HUES64 (cell line): ENCODE results near the gene EDN2.
A peak's percentile ranks its signal among the peaks of the same experiment; 100 is the strongest.

Source experiments
- H3K27ac ChIP-seq: 2 replicates; pipeline ENCODE4 v1.7.0; 2013; ENCODE audit warnings: low read depth, low read length, inconsistent platforms
- H3K27me3 ChIP-seq: 2 replicates; pipeline ENCODE4 v1.6.1; 2013; ENCODE audit warnings: mild to moderate bottlenecking, low read length; ENCODE audit not compliant: insufficient read depth
- H3K36me3 ChIP-seq: 2 replicates; pipeline ENCODE4 v1.6.1; 2013; ENCODE audit warnings: mild to moderate bottlenecking, low read length; ENCODE audit not compliant: insufficient read depth
- H3K4me1 ChIP-seq: 2 replicates; pipeline ENCODE4 v1.6.1; 2013; ENCODE audit warnings: mild to moderate bottlenecking, low read length, moderate library complexity; ENCODE audit not compliant: insufficient read depth
- H3K4me3 ChIP-seq: 2 replicates; pipeline ENCODE4 v1.5.1; 2013; ENCODE audit warnings: mild to moderate bottlenecking, low read length, moderate library complexity
- H3K9ac ChIP-seq: 2 replicates; pipeline ENCODE4 v1.6.1; 2013; ENCODE audit warnings: mild to moderate bottlenecking, low read depth, low read length
- H3K9me3 ChIP-seq: 2 replicates; pipeline ENCODE4 v1.6.1; 2013; ENCODE audit warnings: low read depth, low read length; ENCODE audit not compliant: insufficient read depth
- WGBS: fragments of 150-250, 120-280 bp; methylation state at CpG from one replicate; pipeline ENCODE4 v1.1.7; 2013; ENCODE audit warnings: missing lambda C conversion rate; 5-methylcytosine and 5-hydroxymethylcytosine counted together

Gene EDN2

DNA sequence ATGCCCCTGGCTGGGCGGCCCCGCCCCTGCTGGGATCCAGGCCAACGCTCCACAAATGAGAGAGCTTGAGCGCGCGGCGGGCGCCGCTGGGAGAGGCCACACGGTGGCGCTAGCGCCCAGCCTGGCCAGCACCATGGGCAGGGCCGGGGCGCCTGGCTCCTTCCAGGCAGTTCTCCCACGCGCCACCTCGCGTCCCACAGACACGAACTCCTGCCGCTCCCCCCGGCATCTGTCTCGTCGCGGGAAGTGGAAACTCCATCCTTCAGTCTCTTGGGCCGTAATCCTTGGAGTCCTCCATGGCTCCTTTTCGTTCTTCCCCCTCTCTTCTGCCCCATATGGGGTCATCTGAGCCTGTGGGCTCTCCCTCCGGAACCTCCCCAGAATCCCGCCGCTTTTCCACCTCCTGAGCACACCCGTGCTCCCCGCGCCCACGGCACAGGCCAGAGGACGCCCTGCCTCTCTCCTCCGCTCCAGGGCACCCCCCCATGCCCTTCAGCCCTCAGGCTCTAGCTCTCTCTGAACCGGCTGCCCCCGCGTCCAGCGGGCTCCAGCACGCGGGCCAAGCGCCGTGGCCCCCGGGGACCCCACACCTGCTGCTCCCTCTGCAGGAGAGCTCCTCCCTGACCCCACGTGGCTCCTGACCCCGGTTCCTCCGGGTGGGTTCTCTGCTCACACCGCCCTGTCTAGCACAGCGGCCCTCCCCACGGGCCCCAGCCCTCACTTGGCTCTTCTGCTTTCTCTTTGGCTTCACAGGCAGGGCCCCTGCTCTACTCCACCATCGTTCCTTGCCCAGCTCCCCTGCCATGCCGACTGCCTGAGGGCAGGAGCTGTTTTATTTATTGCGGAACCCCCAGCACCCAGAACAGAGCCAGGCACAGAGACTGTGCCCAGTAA is 31.9 kb upstream of the EDN2 start:
- Histone ChIP-seq H3K9ac (0 out of 2 replicates have a peak overlapping the region, but pooled peaks have one; percentile 10), H3K4me1 (peaks cover 7% of the 10 kb centered on the region), H3K27me3 (peaks cover 4% of the 10 kb centered on the region; the same call in 1 of the 2 replicates), H3K27ac (no peak overlapping the region), H3K9me3 (no peaks in the 10 kb centered on the region), H3K4me3 (peak overlapping the region; percentile 48), H3K36me3 (no peaks in the 10 kb centered on the region)
- 26% methylated on average over 53 of the region's 53 CpGs for WGBS

DNA sequence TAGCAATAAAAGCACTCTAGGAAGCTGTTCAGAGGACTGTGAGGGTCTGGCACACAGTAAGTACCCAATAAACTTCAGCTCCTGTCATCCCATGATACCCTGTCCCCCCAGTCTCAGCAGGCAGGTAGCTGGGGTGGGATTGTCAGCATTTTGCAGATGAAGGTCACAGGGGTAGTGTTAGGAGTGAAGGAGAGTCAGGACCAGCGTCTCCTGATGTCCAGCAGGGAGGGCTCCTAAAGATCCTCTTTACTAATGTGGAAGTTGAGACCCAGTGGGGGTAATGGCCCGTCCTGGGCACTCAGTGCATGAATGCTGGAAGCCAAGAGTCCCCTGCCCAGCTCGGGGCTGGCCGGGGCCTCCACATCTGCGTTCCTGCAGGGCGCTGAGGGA is 31.3 kb upstream of the EDN2 start:
- H3K9ac ChIP-seq, result no peak overlapping the region
- peaks cover 7% of the 10 kb centered on the region for H3K4me1 ChIP-seq
- H3K4me3 ChIP-seq, result no peak overlapping the region
- WGBS, result 13% methylated on average over 6 of the region's 6 CpGs
- no peak overlapping the region for H3K27ac ChIP-seq
- H3K9me3 ChIP-seq, result no peaks in the 10 kb centered on the region
- H3K27me3 ChIP-seq, result peaks cover 4% of the 10 kb centered on the region; the same call in 1 of the 2 replicates
- H3K36me3 ChIP-seq, result no peaks in the 10 kb centered on the region

DNA sequence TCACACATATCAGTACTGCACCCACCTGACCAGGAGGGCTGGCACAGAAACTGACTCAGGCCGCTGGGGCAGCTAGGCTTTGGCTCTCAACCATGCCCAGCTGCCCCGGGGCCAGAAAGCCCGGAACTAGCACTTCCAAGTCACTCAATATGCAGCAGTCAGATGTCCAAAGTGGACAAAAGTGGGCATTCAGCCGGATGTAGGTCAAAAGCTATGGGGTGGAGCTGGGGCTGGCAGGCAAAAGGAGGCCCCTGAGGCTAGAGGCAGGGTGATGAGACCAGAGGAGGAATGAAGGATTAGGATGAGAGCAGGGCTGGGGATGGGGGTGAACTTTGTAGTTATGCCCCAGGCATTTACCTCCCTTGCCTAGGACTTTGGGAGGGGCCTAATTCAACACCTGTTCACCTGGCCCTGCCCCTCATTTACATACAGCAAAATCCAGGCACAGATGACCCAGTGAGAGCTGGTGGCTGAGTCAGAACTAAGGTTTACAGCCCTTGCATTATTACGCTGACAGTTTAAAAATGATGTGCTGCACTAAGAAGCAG is 30.7 kb upstream of the EDN2 start:
- Histone ChIP-seq H3K4me3 (no peak overlapping the region), H3K9ac (no peak overlapping the region), H3K9me3 (no peaks in the 10 kb centered on the region), H3K27ac (no peak overlapping the region), H3K4me1 (peaks cover 7% of the 10 kb centered on the region), H3K27me3 (peaks cover 4% of the 10 kb centered on the region; the same call in 1 of the 2 replicates), H3K36me3 (no peaks in the 10 kb centered on the region)
- WGBS, result 91% methylated on average over 5 of the region's 5 CpGs

DNA sequence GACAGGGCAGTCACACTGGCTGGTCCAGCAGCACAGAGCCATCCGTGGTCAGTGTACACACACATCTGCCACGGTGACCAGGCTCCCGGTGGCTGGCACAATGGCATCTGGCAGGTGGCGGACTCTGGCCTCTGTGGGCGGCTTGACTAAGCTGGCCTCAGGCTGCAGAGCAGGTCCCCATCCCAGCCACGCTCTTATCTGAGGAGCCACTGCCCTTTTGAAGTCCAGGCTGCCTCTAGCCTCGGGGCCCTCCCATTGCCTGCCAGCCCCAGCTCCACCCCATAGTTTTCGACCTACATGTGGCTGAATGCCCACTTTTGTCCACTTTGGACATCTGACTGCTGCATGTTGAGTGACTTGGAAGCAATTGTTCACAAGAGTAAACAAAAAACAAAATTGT is 29.9 kb upstream of the EDN2 start:
- WGBS, result 93% methylated on average over 8 of the region's 8 CpGs
- H3K9me3 ChIP-seq, result no peaks in the 10 kb centered on the region
- H3K27me3 ChIP-seq, result peaks cover 4% of the 10 kb centered on the region; the same call in 1 of the 2 replicates
- no peak overlapping the region for H3K27ac ChIP-seq
- H3K36me3 ChIP-seq, result no peaks in the 10 kb centered on the region
- H3K4me3 ChIP-seq, result no peak overlapping the region
- peaks cover 7% of the 10 kb centered on the region for H3K4me1 ChIP-seq
- no peak overlapping the region for H3K9ac ChIP-seq

DNA sequence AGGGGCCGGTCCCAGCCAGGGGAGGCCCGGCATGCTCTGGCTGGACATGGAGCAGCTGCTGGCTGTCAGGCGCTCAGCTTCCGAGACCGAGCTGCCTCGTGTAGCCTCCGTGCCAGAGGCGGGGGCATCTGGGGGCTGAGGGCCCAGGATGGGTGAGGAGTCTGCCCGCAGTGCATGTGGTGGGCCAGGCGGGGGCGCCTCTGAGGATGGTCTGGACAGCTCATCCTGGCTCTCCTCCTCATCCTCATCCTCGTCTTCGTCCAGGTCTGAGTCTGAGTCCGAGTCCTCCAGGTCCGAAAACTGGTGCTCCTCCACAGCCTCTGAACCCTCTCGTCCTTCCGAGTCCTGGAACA is 28.9 kb upstream of the EDN2 start:
- no peak overlapping the region for H3K9ac ChIP-seq
- peaks cover 4% of the 10 kb centered on the region; the same call in 1 of the 2 replicates for H3K27me3 ChIP-seq

DNA sequence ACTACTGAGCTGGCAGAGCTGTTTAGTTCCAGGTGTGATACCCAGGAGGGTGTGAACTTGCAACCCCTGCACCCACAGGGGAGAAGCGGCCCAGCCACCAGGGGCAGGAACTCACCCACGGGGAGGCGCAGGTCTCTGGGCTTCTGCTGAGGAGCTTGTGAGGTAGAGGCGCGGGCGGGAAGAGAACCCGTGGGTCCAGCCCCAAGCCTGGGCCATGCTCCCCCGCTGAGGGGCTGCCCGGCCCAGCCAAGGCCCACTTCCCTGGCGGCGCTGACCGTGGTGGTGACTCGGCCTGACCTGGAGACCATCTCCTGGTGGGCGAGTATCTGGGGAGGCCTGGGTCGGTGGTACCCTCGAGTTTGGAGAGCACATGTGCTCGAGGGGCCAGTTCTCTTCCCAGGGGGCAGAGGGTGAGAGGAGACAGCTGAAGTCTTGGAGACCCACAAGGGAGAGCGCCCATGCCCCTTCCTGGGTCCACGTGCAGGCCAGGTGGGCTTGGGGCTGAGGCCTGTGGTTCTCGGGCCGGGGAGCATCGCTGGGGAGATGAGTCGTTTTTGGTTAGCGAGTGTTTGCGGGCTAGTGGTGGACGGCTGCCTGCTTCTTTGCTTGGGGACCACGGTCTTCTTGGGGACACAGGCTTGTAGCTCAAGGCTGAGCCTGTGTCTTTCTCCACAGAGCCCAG is 28.4 kb upstream of the EDN2 start:
- no peak overlapping the region for H3K9ac ChIP-seq
- no peak overlapping the region for H3K4me3 ChIP-seq
- peaks cover 7% of the 10 kb centered on the region for H3K4me1 ChIP-seq
- H3K36me3 ChIP-seq, result no peaks in the 10 kb centered on the region
- no peaks in the 10 kb centered on the region for H3K9me3 ChIP-seq
- no peak overlapping the region for H3K27ac ChIP-seq
- WGBS, result 92% methylated on average over 27 of the region's 27 CpGs
- peaks cover 4% of the 10 kb centered on the region; the same call in 1 of the 2 replicates for H3K27me3 ChIP-seq

More for the DNA sequence above, 28.9 kb upstream of the EDN2 start:
- Histone ChIP-seq H3K4me3 (no peak overlapping the region), H3K9me3 (no peaks in the 10 kb centered on the region), H3K36me3 (no peaks in the 10 kb centered on the region), H3K4me1 (peaks cover 7% of the 10 kb centered on the region), H3K27ac (no peak overlapping the region)
- 69% methylated on average over 17 of the region's 17 CpGs for WGBS

DNA sequence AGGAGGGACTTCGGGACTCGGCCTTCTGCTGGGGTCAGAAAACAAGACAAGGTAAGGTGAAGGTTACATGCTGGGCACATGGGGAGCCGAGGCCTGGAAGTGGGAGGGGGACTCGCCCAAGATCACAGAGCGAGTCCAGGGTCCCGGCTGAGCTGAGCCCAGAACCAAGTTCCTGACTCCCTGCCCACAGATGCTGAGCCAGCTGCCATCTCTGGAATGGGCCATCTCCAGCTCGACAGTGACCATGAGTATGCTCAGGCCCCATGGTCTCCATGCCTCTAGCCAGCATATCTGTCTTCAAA is 26.7 kb upstream of the EDN2 start:
- H3K4me3 ChIP-seq, result no peak overlapping the region
- H3K36me3 ChIP-seq, result no peaks in the 10 kb centered on the region
- H3K27ac ChIP-seq, result no peak overlapping the region
- H3K4me1 ChIP-seq, result peaks cover 7% of the 10 kb centered on the region
- no peak overlapping the region for H3K9ac ChIP-seq
- H3K27me3 ChIP-seq, result peaks cover 1% of the 10 kb centered on the region; the same call in 1 of the 2 replicates
- no peaks in the 10 kb centered on the region for H3K9me3 ChIP-seq
- WGBS, result 92% methylated on average over 7 of the region's 7 CpGs

DNA sequence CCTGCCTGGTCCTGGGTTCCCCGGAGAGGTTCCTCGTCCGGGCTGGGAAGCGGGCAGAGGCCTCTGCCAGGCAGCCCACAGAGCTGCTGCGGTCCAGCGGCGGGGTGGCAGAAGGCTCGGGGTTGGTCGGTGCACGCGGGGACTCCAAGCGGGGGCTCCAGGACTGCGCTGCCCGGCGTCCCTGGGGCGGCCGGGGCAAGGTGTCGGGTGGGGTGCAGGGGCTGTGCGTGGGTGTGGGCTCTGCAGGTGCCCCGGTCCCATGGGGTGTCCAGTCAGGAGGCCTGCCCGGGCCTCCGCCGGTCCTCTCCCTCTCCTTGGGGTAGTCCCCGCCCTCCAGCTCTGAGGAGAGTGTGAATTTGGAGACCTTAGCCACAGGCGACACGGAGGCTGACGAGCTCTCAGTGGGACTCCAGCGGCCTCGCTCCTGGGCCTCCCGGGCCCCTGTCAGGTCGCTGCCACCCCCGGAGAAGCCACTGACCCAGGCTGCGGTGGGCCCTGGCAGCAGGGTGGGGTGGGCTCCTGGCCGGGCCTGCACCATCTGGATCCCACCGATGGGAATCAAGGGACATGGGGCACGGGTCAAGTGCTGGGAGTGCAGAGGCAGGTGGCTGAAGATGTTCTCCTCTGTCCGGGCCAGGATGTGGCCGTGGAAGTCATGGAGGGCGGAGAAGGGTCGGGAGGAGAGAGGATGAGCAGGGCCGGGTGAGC is 26.2 kb upstream of the EDN2 start:
- 95% methylated on average over 40 of the region's 41 CpGs for WGBS
- no peaks in the 10 kb centered on the region for H3K36me3 ChIP-seq

DNA sequence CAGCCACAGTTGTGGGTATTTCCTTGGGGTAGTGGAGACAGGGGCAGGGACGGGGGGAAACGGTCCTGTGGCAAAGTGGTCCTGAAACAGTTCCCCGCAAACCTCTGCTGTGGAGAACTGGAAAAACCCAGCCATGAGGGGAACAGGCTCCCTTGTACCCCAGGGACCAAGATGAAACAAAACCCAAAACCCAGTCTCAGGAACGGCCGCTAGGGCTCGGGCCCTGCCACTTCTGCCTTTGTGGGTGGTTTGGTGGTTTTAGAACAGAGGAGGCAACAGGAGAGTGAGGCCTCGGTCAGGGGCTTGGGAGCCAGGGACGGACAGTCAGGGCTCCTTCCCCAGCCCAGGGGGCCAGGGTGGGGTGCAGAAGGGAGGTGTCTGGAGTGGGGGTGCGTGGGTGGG is 24.8 kb upstream of the EDN2 start:
- Histone ChIP-seq H3K27me3 (no peaks in the 10 kb centered on the region), H3K27ac (no peak overlapping the region), H3K4me3 (no peak overlapping the region), H3K4me1 (no peaks in the 10 kb centered on the region), H3K9ac (no peak overlapping the region), H3K9me3 (no peaks in the 10 kb centered on the region), H3K36me3 (no peaks in the 10 kb centered on the region)
- 81% methylated on average over 8 of the region's 9 CpGs for WGBS

More for the DNA sequence above, 26.2 kb upstream of the EDN2 start:
- Histone ChIP-seq H3K4me1 (peaks cover 5% of the 10 kb centered on the region), H3K4me3 (no peak overlapping the region), H3K9ac (no peak overlapping the region), H3K9me3 (no peaks in the 10 kb centered on the region), H3K27me3 (no peaks in the 10 kb centered on the region), H3K27ac (no peak overlapping the region)

DNA sequence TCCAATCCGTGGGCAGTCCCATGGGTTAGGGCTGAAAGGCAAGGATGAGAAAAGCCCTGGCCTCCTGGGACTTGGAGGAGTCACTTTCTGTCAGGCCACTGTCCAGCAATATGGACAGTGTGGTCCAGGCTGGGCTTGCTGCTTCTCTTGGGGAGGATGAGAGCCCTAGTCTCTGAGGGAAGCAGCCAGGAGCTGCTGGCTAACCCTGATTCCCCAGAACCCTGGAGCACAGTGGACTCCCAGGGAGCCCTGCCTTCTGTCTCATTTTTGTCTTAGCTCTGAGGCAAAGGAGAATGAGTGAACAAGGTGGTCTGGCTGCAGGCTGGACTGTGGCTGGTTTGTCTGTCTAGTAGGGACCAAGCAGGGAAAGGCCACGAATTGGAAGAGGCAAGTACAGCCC is 23.8 kb upstream of the EDN2 start:
- Histone ChIP-seq H3K9ac (no peak overlapping the region), H3K27ac (no peak overlapping the region), H3K27me3 (no peaks in the 10 kb centered on the region), H3K9me3 (no peaks in the 10 kb centered on the region), H3K36me3 (no peaks in the 10 kb centered on the region), H3K4me3 (no peak overlapping the region), H3K4me1 (no peaks in the 10 kb centered on the region)
- WGBS, result 81% methylated on average over 2 of the region's 2 CpGs

DNA sequence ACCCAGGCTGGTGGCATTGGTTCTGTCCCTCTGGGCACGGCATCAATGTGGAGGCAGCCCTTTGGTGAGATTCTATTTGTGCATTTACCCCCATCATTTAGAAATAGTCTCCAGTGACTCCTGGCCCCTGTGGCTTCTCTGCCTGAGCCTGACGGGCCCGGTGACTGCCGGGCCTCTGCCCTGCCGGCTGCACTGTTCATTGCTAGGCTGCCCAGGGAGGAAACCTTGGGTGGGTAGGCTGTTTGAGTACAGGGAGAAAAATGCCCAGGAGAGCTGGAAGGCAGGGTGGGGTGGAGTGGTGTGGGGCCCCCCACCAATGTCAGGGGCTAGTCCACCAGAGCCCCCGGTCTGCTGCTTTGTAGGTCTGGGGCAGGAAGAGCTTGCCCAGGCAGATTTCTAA is 23.4 kb upstream of the EDN2 start:
- no peaks in the 10 kb centered on the region for H3K9me3 ChIP-seq
- 94% methylated on average over 6 of the region's 6 CpGs for WGBS
- H3K27ac ChIP-seq, result no peak overlapping the region
- H3K4me1 ChIP-seq, result no peaks in the 10 kb centered on the region
- H3K27me3 ChIP-seq, result no peaks in the 10 kb centered on the region
- no peak overlapping the region for H3K9ac ChIP-seq
- H3K36me3 ChIP-seq, result no peaks in the 10 kb centered on the region
- no peak overlapping the region for H3K4me3 ChIP-seq
